GM12892 (cell line): ENCODE measurements around the gene LMAN2.

ENCODE experiments used
- POLR2A ChIP-seq: IDR thresholded peaks from 2 replicates; pipeline ENCODE4 v1.6.1; 2011; ENCODE audit warnings: low read depth, low read length, control low read depth
- POLR2AphosphoS5 ChIP-seq: IDR thresholded peaks from 2 replicates; pipeline ENCODE4 v1.6.1; 2011; ENCODE audit warnings: low read depth, low read length, control low read depth
- TAF1 ChIP-seq: IDR thresholded peaks from 2 replicates; pipeline ENCODE4 v1.6.1; 2011; ENCODE audit warnings: low read depth, mild to moderate bottlenecking, control low read depth, low read length, borderline replicate concordance

GRCh38 chr5:177303121-177303924 lies 48.1 kb downstream of the LMAN2 start, which contains the start of the genes PRELID1 and RAB24:
- TF ChIP-seq POLR2A (peak; percentile 55; the same call in 1 of the 2 replicates), TAF1 (no peak; the same call in 1 of the 2 replicates), POLR2AphosphoS5 (no peak)
